Caco-2 (cell line): ENCODE data around the gene KCNK15. TPM values are rescaled to one million over a fixed set of nuclear protein-coding genes. Genes with fewer than 3 reads are reported as not detected.
"Not testable (repeated sequence)": the region's sequence is repeated elsewhere in the genome, so short reads cannot be mapped to it uniquely, and the experiment has no call there.

Experiments
- Bru-seq: library from RNA; stranded (reverse); fragments of 400-500 nt; gene quantifications from one replicate; lab custom pipeline; 2021; lab: Mats Ljungman, UMichigan
- BruChase-seq, 2 experiments: library from RNA; stranded (reverse); fragments of 400-500 nt; gene quantifications; one replicate each; lab custom pipeline; 2021; lab: Mats Ljungman, UMichigan
- BruUV-seq: library from RNA; stranded (reverse); fragments of 400-500 nt; replicated peaks from 2 replicates; lab custom pipeline; 2021; lab: Mats Ljungman, UMichigan
- CTCF ChIA-PET: fragments of 300-600 bp; sonication (Branson Sonifier 250); formaldehyde crosslinking; loops from one replicate; lab custom pipeline; 2022; ENCODE audit warnings: antibody characterized with exemption; lab: Charles Lee
- POLR2A ChIA-PET: fragments of 300-600 bp; sonication (Branson Sonifier 250); formaldehyde crosslinking; loops from one replicate; lab custom pipeline; 2022; ENCODE audit warnings: antibody characterized with exemption; lab: Charles Lee
- DNase-seq, 2 experiments: peaks; one replicate each; pipeline versions ENCODE4 v3.0.0 to v3.0.0-alpha.2; 2020 to 2022
- H3K27me3 ChIP-seq: replicated peaks from 2 replicates; pipeline ENCODE4 v1.6.0; 2011; ENCODE audit warnings: low read length; ENCODE audit not compliant: control insufficient read depth, insufficient read depth
- H3K36me3 ChIP-seq: 2 replicates; pipeline ENCODE4 v1.5.1; 2011; ENCODE audit warnings: low read length; ENCODE audit not compliant: control insufficient read depth, insufficient read depth
- H3K4me1 ChIP-seq: fragments of 250-450 bp; sonication (Bioruptor Pico); 2 replicates; pipeline ENCODE4 v1.5.1; 2020; ENCODE audit warnings: mild to moderate bottlenecking
- H3K4me3 ChIP-seq: 2 replicates; pipeline ENCODE4 v1.5.1; 2011; ENCODE audit warnings: low read depth, mild to moderate bottlenecking, control low read depth, low read length
- H3K9me3 ChIP-seq: fragments of 250-450 bp; sonication (Bioruptor Pico); 2 replicates; pipeline ENCODE4 v1.5.1; 2020; ENCODE audit warnings: mild to moderate bottlenecking, moderate library complexity
- H3K27ac Mint-ChIP-seq: one replicate; pipeline ENCODE4 v1.8.0; 2022; ENCODE audit warnings: mixed read lengths; ENCODE audit not compliant: unreplicated experiment
- H3K27me3 Mint-ChIP-seq: one replicate; pipeline ENCODE4 v1.8.0; 2022; ENCODE audit warnings: mixed read lengths; ENCODE audit not compliant: insufficient read depth, unreplicated experiment
- H3K36me3 Mint-ChIP-seq: one replicate; pipeline ENCODE4 v1.8.0; 2022; ENCODE audit warnings: mild to moderate bottlenecking, mixed read lengths; ENCODE audit not compliant: insufficient read depth, unreplicated experiment
- H3K4me1 Mint-ChIP-seq: one replicate; pipeline ENCODE4 v1.8.0; 2022; ENCODE audit warnings: low read depth, mixed read lengths; ENCODE audit not compliant: unreplicated experiment
- H3K4me3 Mint-ChIP-seq: one replicate; pipeline ENCODE4 v1.8.0; 2022; ENCODE audit warnings: mild to moderate bottlenecking, moderate library complexity, mixed read lengths; ENCODE audit not compliant: unreplicated experiment
- H3K9me3 Mint-ChIP-seq: one replicate; pipeline ENCODE4 v1.8.0; 2022; ENCODE audit warnings: mixed read lengths; ENCODE audit not compliant: unreplicated experiment
- intact Hi-C: fragments of 100-400 bp; cut with micrococcal nuclease; formaldehyde crosslinking; loops from one replicate; pipeline ENCODE4 v1.10.0; 2022; ENCODE audit not compliant: unreplicated experiment
- long read RNA-seq: library from polyadenylated mRNA; stranded (forward); transcript quantifications from one replicate; pipeline ENCODE4 v2.0.0, GENCODE V29; 2022
- total RNA-seq: library from RNA; stranded (reverse); gene quantifications from 2 replicates; pipeline ENCODE4 v1.2.3, GENCODE V29; 2022
- TF ChIP-seq, protein P1 (sequence below), 2 experiments: fragments of 200-600 bp in 1 of 2; IDR thresholded peaks; 1 replicate in 1 of 2; 2 replicates in 1 of 2; pipeline versions ENCODE4 v1.5.1 to v1.8.0; 2011 to 2022; ENCODE audit warnings: antibody characterized with exemption in 1 of 2, control low read depth in 1 of 2, inconsistent platforms in 1 of 2, low read depth in 1 of 2, low read length in 1 of 2, mild to moderate bottlenecking in 1 of 2, moderate library complexity in 1 of 2; ENCODE audit not compliant: insufficient read depth in 1 of 2, severe bottlenecking in 1 of 2, unreplicated experiment in 1 of 2

The KCNK15 gene
- total RNA-seq (2.9 and 3.4 TPM in 2 replicates), Bru-seq, nascent RNA (percentile 57 among the genes with signal in this experiment), BruChase-seq, experiment 1, labeled RNA remaining after a 2-hour chase (percentile 38 among the genes with signal in this experiment), BruChase-seq, experiment 2, labeled RNA remaining after a 6-hour chase (percentile 43 among the genes with signal in this experiment)
- long read RNA-seq, transcript KCNK15-201 (2 exons, 2,599 nt): major isoform, 18 of 19 reads
- long read RNA-seq, partial matches to known transcripts: 0 of 19 reads
- long read RNA-seq, other reads (novel, unspliced or antisense): 1 of 19 reads

DNA sequence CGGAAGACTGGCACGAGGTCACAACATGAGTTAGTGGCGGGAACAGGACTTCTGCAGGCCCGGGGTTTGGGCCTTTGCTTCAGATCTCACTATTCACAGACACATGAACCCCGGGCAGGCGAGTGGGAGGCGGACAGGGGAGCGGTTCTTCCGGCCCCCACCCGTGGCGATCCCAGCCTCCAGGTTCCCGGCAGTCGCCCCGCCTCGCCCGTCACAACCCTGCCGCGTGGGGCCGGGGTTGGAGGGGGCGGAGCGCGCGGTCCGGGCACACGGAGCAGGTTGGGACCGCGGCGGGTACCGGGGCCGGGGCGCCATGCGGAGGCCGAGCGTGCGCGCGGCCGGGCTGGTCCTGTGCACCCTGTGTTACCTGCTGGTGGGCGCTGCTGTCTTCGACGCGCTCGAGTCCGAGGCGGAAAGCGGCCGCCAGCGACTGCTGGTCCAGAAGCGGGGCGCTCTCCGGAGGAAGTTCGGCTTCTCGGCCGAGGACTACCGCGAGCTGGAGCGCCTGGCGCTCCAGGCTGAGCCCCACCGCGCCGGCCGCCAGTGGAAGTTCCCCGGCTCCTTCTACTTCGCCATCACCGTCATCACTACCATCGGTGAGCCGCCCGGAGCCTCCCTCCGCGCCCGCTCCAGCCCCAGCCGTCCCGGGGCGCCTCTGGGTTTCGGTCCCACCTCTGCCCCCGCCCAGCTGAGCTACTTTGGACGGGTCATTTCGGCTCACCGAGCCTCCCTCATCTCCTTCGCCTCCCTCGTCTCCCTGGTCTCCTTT is at the start of gene KCNK15:
Gene KCNK15 (plus strand): TSS at position 268 of the 769 bp plus-strand sequence. CDS start 46 bp downstream, at position 314.
- H3K9me3 ChIP-seq: no peaks in the 10 kb centered on the region
- peaks cover 2% of the 10 kb centered on the region; the same call in 1 of the 2 replicates for H3K27me3 ChIP-seq
- Mint-ChIP-seq H3K9me3 (no peaks in the 10 kb centered on the region), H3K4me3 (peak within 1 kb of the TSS; percentile 65), H3K27me3 (peaks cover 6% of the 10 kb centered on the region), H3K27ac (peak within 1 kb of the TSS; percentile 20), H3K36me3 (peaks cover 14% of the 10 kb centered on the region), H3K4me1 (peaks cover 15% of the 10 kb centered on the region)
- ChIA-PET POLR2A (interaction anchor here (0.6 kb wide), 1 partner anchor 139 kb away, joined by 4 read pairs; the partner anchor contains the start of gene YWHAB), CTCF (interaction anchor here (0.6 to 1.6 kb wide), 7 partner anchors 13 to 140 kb away, joined by 3 to 9 read pairs (median 3); partner anchors contain the start of gene YWHAB)
- intact Hi-C loops: loop anchor here (2.0 kb wide), 2 partner anchors 31 to 55 kb away; no protein-coding TSS in a partner anchor
- H3K36me3 ChIP-seq: no peaks in the 10 kb centered on the region
- DNase-seq: peak; percentile 59 to 74
- peaks cover 11% of the 10 kb centered on the region for H3K4me1 ChIP-seq
- peak within 1 kb of the TSS; percentile 64 for H3K4me3 ChIP-seq
- BruUV-seq: no TSS peak
- TF ChIP-seq, protein P1, sequence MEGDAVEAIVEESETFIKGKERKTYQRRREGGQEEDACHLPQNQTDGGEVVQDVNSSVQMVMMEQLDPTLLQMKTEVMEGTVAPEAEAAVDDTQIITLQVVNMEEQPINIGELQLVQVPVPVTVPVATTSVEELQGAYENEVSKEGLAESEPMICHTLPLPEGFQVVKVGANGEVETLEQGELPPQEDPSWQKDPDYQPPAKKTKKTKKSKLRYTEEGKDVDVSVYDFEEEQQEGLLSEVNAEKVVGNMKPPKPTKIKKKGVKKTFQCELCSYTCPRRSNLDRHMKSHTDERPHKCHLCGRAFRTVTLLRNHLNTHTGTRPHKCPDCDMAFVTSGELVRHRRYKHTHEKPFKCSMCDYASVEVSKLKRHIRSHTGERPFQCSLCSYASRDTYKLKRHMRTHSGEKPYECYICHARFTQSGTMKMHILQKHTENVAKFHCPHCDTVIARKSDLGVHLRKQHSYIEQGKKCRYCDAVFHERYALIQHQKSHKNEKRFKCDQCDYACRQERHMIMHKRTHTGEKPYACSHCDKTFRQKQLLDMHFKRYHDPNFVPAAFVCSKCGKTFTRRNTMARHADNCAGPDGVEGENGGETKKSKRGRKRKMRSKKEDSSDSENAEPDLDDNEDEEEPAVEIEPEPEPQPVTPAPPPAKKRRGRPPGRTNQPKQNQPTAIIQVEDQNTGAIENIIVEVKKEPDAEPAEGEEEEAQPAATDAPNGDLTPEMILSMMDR (IDR thresholded peaks at IDR 0.05; ENCODE audit: insufficient read depth in 1 of 2, low read depth in 1 of 2, low read length in 1 of 2, severe bottlenecking in 1 of 2, unreplicated experiment in 1 of 2): no peak

DNA sequence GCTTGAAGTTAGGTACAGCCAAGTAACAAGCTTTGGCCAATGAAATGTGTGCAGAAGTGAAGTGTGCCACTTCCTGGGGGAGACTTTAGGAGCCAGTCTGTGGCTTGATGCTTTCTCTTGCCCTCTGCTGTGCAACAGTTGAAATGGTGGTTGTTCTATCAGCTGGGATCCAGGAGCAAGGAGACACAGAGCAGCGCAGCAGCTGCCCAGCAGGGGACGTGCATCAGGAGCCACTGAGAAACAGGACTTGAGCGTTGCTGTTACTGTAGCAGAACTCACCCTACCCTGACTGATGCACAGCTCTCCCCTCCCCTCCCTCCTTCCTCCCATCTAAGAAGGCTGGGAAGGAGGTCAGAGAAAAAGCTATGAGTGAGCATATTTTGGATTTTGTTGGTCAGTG is 49.4 kb upstream of the KCNK15 start:
- H3K27me3 ChIP-seq: no peaks in the 10 kb centered on the region
- no peak for DNase-seq
- peaks cover 21% of the 10 kb centered on the region for H3K4me1 ChIP-seq
- Mint-ChIP-seq H3K9me3 (peaks cover 15% of the 10 kb centered on the region), H3K27ac (no peak overlapping the region), H3K4me1 (peaks cover 24% of the 10 kb centered on the region), H3K36me3 (peaks cover 13% of the 10 kb centered on the region), H3K4me3 (no peak overlapping the region), H3K27me3 (no peaks in the 10 kb centered on the region)
- H3K4me3 ChIP-seq: no peak overlapping the region
- no TSS peak for BruUV-seq
- CTCF ChIA-PET: interaction anchor here (0.5 to 1.2 kb wide), 2 partner anchors 13 to 236 kb away, joined by 3 to 5 read pairs; no protein-coding TSS in a partner anchor
- intact Hi-C loops: no loop called here
- TF ChIP-seq, protein P1 (IDR thresholded peaks at IDR 0.05; ENCODE audit: insufficient read depth in 1 of 2, low read depth in 1 of 2, low read length in 1 of 2, severe bottlenecking in 1 of 2, unreplicated experiment in 1 of 2): no peak
- POLR2A ChIA-PET: no interaction called here
- H3K36me3 ChIP-seq: no peaks in the 10 kb centered on the region
- peaks cover 6% of the 10 kb centered on the region for H3K9me3 ChIP-seq

DNA sequence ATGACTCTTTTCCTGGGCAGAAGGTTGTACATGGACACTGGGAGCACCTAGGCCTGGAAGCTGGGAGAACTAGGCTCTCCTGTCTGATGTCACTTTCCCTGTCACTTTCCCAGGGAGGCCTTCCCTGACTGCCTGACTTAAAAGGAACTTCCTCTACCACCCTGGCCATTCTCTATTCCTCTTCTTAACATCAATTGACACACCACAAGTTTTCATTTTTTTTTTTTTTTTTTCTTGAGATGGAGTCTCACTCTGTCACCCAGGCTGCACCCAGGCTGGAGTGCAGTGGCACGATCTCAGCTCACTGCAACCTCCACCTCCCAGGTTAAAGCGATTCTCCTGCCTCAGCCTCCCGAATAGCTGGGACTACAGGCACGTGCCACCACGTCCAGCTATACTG is 48.6 kb upstream of the KCNK15 start:
- H3K4me1 Mint-ChIP-seq: peaks cover 17% of the 10 kb centered on the region
- H3K9me3 ChIP-seq, H3K27ac Mint-ChIP-seq, intact Hi-C loops, POLR2A ChIA-PET, BruUV-seq, H3K9me3 Mint-ChIP-seq, H3K4me3 ChIP-seq, H3K36me3 ChIP-seq, H3K4me3 Mint-ChIP-seq, H3K27me3 ChIP-seq, H3K27me3 Mint-ChIP-seq, DNase-seq: not testable (repeated sequence)
- H3K36me3 Mint-ChIP-seq: peaks cover 11% of the 10 kb centered on the region
- CTCF ChIA-PET: interaction anchor here (0.7 to 1.2 kb wide), 2 partner anchors 13 to 14 kb away, joined by 4 to 5 read pairs; no protein-coding TSS in a partner anchor
- peaks cover 18% of the 10 kb centered on the region for H3K4me1 ChIP-seq
